Spleen (tissue), 7 donors: ENCODE measurements around the gene CMTM6.

ENCODE experiments used
- CTCF ChIP-seq, 11 experiments: fragments of 200-600 bp in 7 of 11; fragments of 450-650 bp in 4 of 11; sonication (generic) in 4 of 11; IDR thresholded peaks in 8 of 11; conservative IDR thresholded peaks in 3 of 11; 1 replicate in 7 of 11; 2 replicates in 4 of 11; pipeline versions ENCODE4 v1.4.0 to v1.8.0; 2016 to 2021; ENCODE audit warnings: antibody characterized with exemption in 11 of 11, inconsistent platforms in 4 of 11, mild to moderate bottlenecking in 1 of 11
- POLR2A ChIP-seq, 3 donors: fragments of 450-650 bp; IDR thresholded peaks; one replicate each; pipeline ENCODE4 v1.5.1; 2017; ENCODE audit warnings: antibody characterized with exemption in 3 of 3, mild to moderate bottlenecking in 1 of 3
- POLR2AphosphoS5 ChIP-seq, 3 donors: sonication (generic); formaldehyde crosslinking; IDR thresholded peaks; one replicate each; pipeline ENCODE4 v1.5.1; 2017; ENCODE audit warnings: antibody characterized with exemption in 3 of 3
- donor health status: DM: no; HTN: no; CAD: no; lungs with moderate emphysema.
- donor health status: DM: no; HTN: no; CAD: no.
- donor health status: DM: no; HTN: no; CAD: no.

GRCh38 chr3:32432711-32433530 is 69.7 kb downstream of the CMTM6 start:
- TF ChIP-seq CTCF (IDR thresholded peaks at IDR 0.05 in 8 of 11, conservative IDR thresholded peaks at IDR 0.05 in 3 of 11) (no peak), POLR2AphosphoS5 (IDR thresholded peaks at IDR 0.05) (peak in 1 of 3 donors; percentile 37), POLR2A (IDR thresholded peaks at IDR 0.05) (no peak)
